Natural killer cell (primary cell): ENCODE measurements around the gene ASTN2. TPM values are rescaled to one million over a fixed set of nuclear protein-coding genes. Genes with fewer than 3 reads are reported as not detected.

Source experiments
- ATAC-seq, 3 donors: fragments of 150-1000 bp in 2 of 3; fragments of 200-7000 bp in 1 of 3; cut with Tn5 transposase; 1 replicate in 1 of 3; 2 replicates in 2 of 3; pipeline ENCODE4 v1.10.0; 2021; ENCODE audit warnings: mild to moderate bottlenecking in 2 of 3, moderate library complexity in 2 of 3
- DNase-seq, 2 donors: peaks; one replicate each; pipeline versions ENCODE4 v3.0.0 to v3.0.0-alpha.2; 2013 to 2021; ENCODE audit warnings: mixed read lengths in 1 of 2
- H3K27ac ChIP-seq: one replicate; pipeline ENCODE4 v1.5.1; 2013; ENCODE audit warnings: mild to moderate bottlenecking, low read length
- H3K27me3 ChIP-seq: one replicate; pipeline ENCODE4 v1.6.1; 2013; ENCODE audit warnings: low read length; ENCODE audit not compliant: control insufficient read depth, insufficient read depth
- H3K36me3 ChIP-seq: one replicate; pipeline ENCODE4 v1.6.1; 2013; ENCODE audit warnings: low read length; ENCODE audit not compliant: control insufficient read depth, insufficient read depth
- H3K4me1 ChIP-seq: one replicate; pipeline ENCODE4 v1.6.1; 2013; ENCODE audit warnings: low read length; ENCODE audit not compliant: control insufficient read depth, insufficient read depth
- H3K4me3 ChIP-seq: one replicate; pipeline ENCODE4 v1.5.1; 2013; ENCODE audit warnings: low read length
- H3K9me3 ChIP-seq: one replicate; pipeline ENCODE4 v1.6.1; 2013; ENCODE audit warnings: low read length; ENCODE audit not compliant: control insufficient read depth, insufficient read depth
- H3K27ac Mint-ChIP-seq, 2 donors: one replicate each; pipeline ENCODE4 v1.8.0; 2022; ENCODE audit warnings: mild to moderate bottlenecking in 2 of 2, mixed read lengths in 2 of 2, moderate library complexity in 1 of 2
- H3K27me3 Mint-ChIP-seq, 2 donors: one replicate each; pipeline ENCODE4 v1.8.0; 2022; ENCODE audit warnings: low read depth in 2 of 2, mixed read lengths in 2 of 2
- H3K36me3 Mint-ChIP-seq: one replicate; pipeline ENCODE4 v1.8.0; 2022; ENCODE audit warnings: mixed read lengths
- H3K4me1 Mint-ChIP-seq, 2 donors: one replicate each; pipeline ENCODE4 v1.8.0; 2022; ENCODE audit warnings: mixed read lengths in 2 of 2
- H3K4me3 Mint-ChIP-seq: one replicate; pipeline ENCODE4 v1.8.0; 2022; ENCODE audit warnings: mild to moderate bottlenecking, moderate library complexity, mixed read lengths
- H3K9me3 Mint-ChIP-seq, 2 donors: one replicate each; pipeline ENCODE4 v1.8.0; 2022; ENCODE audit warnings: mixed read lengths in 2 of 2
- CTCF ChIP-seq: fragments of 200-600 bp; IDR thresholded peaks from one replicate; pipeline ENCODE4 v1.8.0; 2022; ENCODE audit warnings: antibody characterized with exemption
- WGBS: methylation state at CpG from one replicate; pipeline ENCODE4 v1.1.7; 2013; ENCODE audit warnings: missing lambda C conversion rate; ENCODE audit not compliant: insufficient coverage; 5-methylcytosine and 5-hydroxymethylcytosine counted together
- intact Hi-C: fragments of 100-400 bp; cut with micrococcal nuclease; formaldehyde crosslinking; loops from one replicate; pipeline ENCODE4 v1.14.2; 2022
- total RNA-seq, 4 donors: library from RNA; stranded (reverse); fragments of 120-200 nt in 1 of 4; gene quantifications; one replicate each; pipeline versions ENCODE4 v1.2.3 to v1.2.4, GENCODE V29; 2013 to 2022

The ASTN2 gene
- total RNA-seq, 3 donors from 2014 or later (not counting 1 experiment from before 2014, with no cell fraction given): 3.0 to 3.5 (median 3.2) TPM

GRCh38 chr9:117204971-117205370 lies 209.9 kb downstream of the ASTN2 start:
- DNase-seq: no peak
- WGBS: no CpG with 5 or more reads among the region's 1 CpG
- no peaks in the 10 kb centered on the region for H3K36me3 ChIP-seq

GRCh38 chr9:117191504-117192261 lies 223.2 kb downstream of the ASTN2 start:
- H3K4me3 ChIP-seq: no peak overlapping the region
- no peak overlapping the region for H3K4me3 Mint-ChIP-seq
- no peaks in the 10 kb centered on the region for H3K4me1 Mint-ChIP-seq
- H3K36me3 ChIP-seq: no peaks in the 10 kb centered on the region
- H3K9me3 Mint-ChIP-seq: peaks cover 9 to 18% of the 10 kb centered on the region in 2 donors
- H3K4me1 ChIP-seq: no peaks in the 10 kb centered on the region
- intact Hi-C loops: no loop called here
- no peak overlapping the region for H3K27ac Mint-ChIP-seq
- H3K9me3 ChIP-seq: no peaks in the 10 kb centered on the region
- no peaks in the 10 kb centered on the region for H3K36me3 Mint-ChIP-seq
- H3K27me3 Mint-ChIP-seq: peaks cover 0 to 8% of the 10 kb centered on the region in 2 donors
- no peak overlapping the region for H3K27ac ChIP-seq
- ATAC-seq (no peak), DNase-seq (no peak)
- H3K27me3 ChIP-seq: no peaks in the 10 kb centered on the region
- TF ChIP-seq CTCF: no peak
- WGBS: 44% methylated on average over 5 of the region's 5 CpGs

More at GRCh38 chr9:117204971-117205370, 209.9 kb downstream of the ASTN2 start:
- H3K27ac ChIP-seq: no peak overlapping the region
- Mint-ChIP-seq H3K27me3 (no peaks in the 10 kb centered on the region), H3K4me3 (no peak overlapping the region), H3K9me3 (peaks cover 15 to 16% of the 10 kb centered on the region in 2 donors), H3K36me3 (no peaks in the 10 kb centered on the region), H3K4me1 (no peaks in the 10 kb centered on the region), H3K27ac (no peak overlapping the region)
- no peaks in the 10 kb centered on the region for H3K4me1 ChIP-seq
- no peak overlapping the region for H3K4me3 ChIP-seq
- H3K27me3 ChIP-seq: no peaks in the 10 kb centered on the region
- intact Hi-C loops: no loop called here
- H3K9me3 ChIP-seq: peaks cover 4% of the 10 kb centered on the region
- TF ChIP-seq CTCF: no peak
- no peak for ATAC-seq

- intact Hi-C loops: no loop called here
- H3K4me1 Mint-ChIP-seq: no peaks in the 10 kb centered on the region
- Histone ChIP-seq H3K27ac (no peak overlapping the region), H3K4me3 (no peak overlapping the region), H3K27me3 (no peaks in the 10 kb centered on the region), H3K9me3 (no peaks in the 10 kb centered on the region), H3K4me1 (no peaks in the 10 kb centered on the region), H3K36me3 (no peaks in the 10 kb centered on the region)
- no peaks in the 10 kb centered on the region for H3K36me3 Mint-ChIP-seq
- no peak for TF ChIP-seq CTCF
- H3K9me3 Mint-ChIP-seq: peaks cover 7 to 10% of the 10 kb centered on the region in 2 donors
- H3K4me3 Mint-ChIP-seq: no peak overlapping the region
- H3K27ac Mint-ChIP-seq: no peak overlapping the region
- no peak for ATAC-seq
- WGBS: 100% methylated on average over 2 of the region's 3 CpGs
- no peak for DNase-seq
- peaks cover 0 to 6% of the 10 kb centered on the region in 2 donors for H3K27me3 Mint-ChIP-seq
Observed at GRCh38 chr9:117189121-117189520, 225.7 kb downstream of the ASTN2 start.

- Histone ChIP-seq H3K27ac (no peak overlapping the region), H3K9me3 (no peaks in the 10 kb centered on the region), H3K27me3 (no peaks in the 10 kb centered on the region), H3K36me3 (no peaks in the 10 kb centered on the region), H3K4me3 (no peak overlapping the region), H3K4me1 (no peaks in the 10 kb centered on the region)
- H3K4me1 Mint-ChIP-seq: no peaks in the 10 kb centered on the region
- intact Hi-C loops: no loop called here
- H3K27ac Mint-ChIP-seq: no peak overlapping the region
- TF ChIP-seq CTCF: no peak
- no peak for DNase-seq
- peaks cover 0 to 6% of the 10 kb centered on the region in 2 donors for H3K27me3 Mint-ChIP-seq
- H3K9me3 Mint-ChIP-seq: peaks cover 7 to 10% of the 10 kb centered on the region in 2 donors
- no peaks in the 10 kb centered on the region for H3K36me3 Mint-ChIP-seq
- H3K4me3 Mint-ChIP-seq: no peak overlapping the region
- 68% methylated on average over 3 of the region's 3 CpGs for WGBS
- ATAC-seq: no peak
Observed at GRCh38 chr9:117188394-117188793, 226.5 kb downstream of the ASTN2 start.
